ENCODE data around the gene HDC.

GRCh38 chr15:50280271-50280670 lies 14.7 kb upstream of the HDC start:
- TF ChIP-seq CTCF (IDR thresholded peaks at IDR 0.05; ENCODE audit: poor library complexity) = no peak
- TF ChIP-seq EZH2phosphoT487 (IDR thresholded peaks at IDR 0.05; ENCODE audit: low read depth, severe bottlenecking, unreplicated experiment) = no peak
- TF ChIP-seq EZH2 (IDR thresholded peaks at IDR 0.05; ENCODE audit: borderline replicate concordance) = no peak

Measured in hepatocyte (in vitro differentiated cells).